Natural killer cell (primary cell): ENCODE measurements around the gene CACNA2D3. TPM values are rescaled to one million over a fixed set of nuclear protein-coding genes. Genes with fewer than 3 reads are reported as not detected.

Experiments
- ATAC-seq, 3 donors: fragments of 150-1000 bp in 2 of 3; fragments of 200-7000 bp in 1 of 3; cut with Tn5 transposase; 1 replicate in 1 of 3; 2 replicates in 2 of 3; pipeline ENCODE4 v1.10.0; 2021; ENCODE audit warnings: mild to moderate bottlenecking in 2 of 3, moderate library complexity in 2 of 3
- DNase-seq, 2 donors: peaks; one replicate each; pipeline versions ENCODE4 v3.0.0 to v3.0.0-alpha.2; 2013 to 2021; ENCODE audit warnings: mixed read lengths in 1 of 2
- H3K27ac ChIP-seq: one replicate; pipeline ENCODE4 v1.5.1; 2013; ENCODE audit warnings: mild to moderate bottlenecking, low read length
- H3K27me3 ChIP-seq: one replicate; pipeline ENCODE4 v1.6.1; 2013; ENCODE audit warnings: low read length; ENCODE audit not compliant: control insufficient read depth, insufficient read depth
- H3K36me3 ChIP-seq: one replicate; pipeline ENCODE4 v1.6.1; 2013; ENCODE audit warnings: low read length; ENCODE audit not compliant: control insufficient read depth, insufficient read depth
- H3K4me1 ChIP-seq: one replicate; pipeline ENCODE4 v1.6.1; 2013; ENCODE audit warnings: low read length; ENCODE audit not compliant: control insufficient read depth, insufficient read depth
- H3K4me3 ChIP-seq: one replicate; pipeline ENCODE4 v1.5.1; 2013; ENCODE audit warnings: low read length
- H3K9me3 ChIP-seq: one replicate; pipeline ENCODE4 v1.6.1; 2013; ENCODE audit warnings: low read length; ENCODE audit not compliant: control insufficient read depth, insufficient read depth
- H3K27ac Mint-ChIP-seq, 2 donors: one replicate each; pipeline ENCODE4 v1.8.0; 2022; ENCODE audit warnings: mild to moderate bottlenecking in 2 of 2, mixed read lengths in 2 of 2, moderate library complexity in 1 of 2
- H3K27me3 Mint-ChIP-seq, 2 donors: one replicate each; pipeline ENCODE4 v1.8.0; 2022; ENCODE audit warnings: low read depth in 2 of 2, mixed read lengths in 2 of 2
- H3K36me3 Mint-ChIP-seq: one replicate; pipeline ENCODE4 v1.8.0; 2022; ENCODE audit warnings: mixed read lengths
- H3K4me1 Mint-ChIP-seq, 2 donors: one replicate each; pipeline ENCODE4 v1.8.0; 2022; ENCODE audit warnings: mixed read lengths in 2 of 2
- H3K4me3 Mint-ChIP-seq: one replicate; pipeline ENCODE4 v1.8.0; 2022; ENCODE audit warnings: mild to moderate bottlenecking, moderate library complexity, mixed read lengths
- H3K9me3 Mint-ChIP-seq, 2 donors: one replicate each; pipeline ENCODE4 v1.8.0; 2022; ENCODE audit warnings: mixed read lengths in 2 of 2
- WGBS: methylation state at CpG from one replicate; pipeline ENCODE4 v1.1.7; 2013; ENCODE audit warnings: missing lambda C conversion rate; ENCODE audit not compliant: insufficient coverage; 5-methylcytosine and 5-hydroxymethylcytosine counted together
- intact Hi-C: fragments of 100-400 bp; cut with micrococcal nuclease; formaldehyde crosslinking; loops from one replicate; pipeline ENCODE4 v1.14.2; 2022
- total RNA-seq, 4 donors: library from RNA; stranded (reverse); fragments of 120-200 nt in 1 of 4; gene quantifications; one replicate each; pipeline versions ENCODE4 v1.2.3 to v1.2.4, GENCODE V29; 2013 to 2022
- TF ChIP-seq, protein P1 (sequence below): fragments of 200-600 bp; IDR thresholded peaks from one replicate; pipeline ENCODE4 v1.8.0; 2022; ENCODE audit warnings: antibody characterized with exemption

The CACNA2D3 gene
- total RNA-seq, 3 donors from 2014 or later (not counting 1 experiment from before 2014, with no cell fraction given), result 0.49 TPM; not detected in 2

DNA sequence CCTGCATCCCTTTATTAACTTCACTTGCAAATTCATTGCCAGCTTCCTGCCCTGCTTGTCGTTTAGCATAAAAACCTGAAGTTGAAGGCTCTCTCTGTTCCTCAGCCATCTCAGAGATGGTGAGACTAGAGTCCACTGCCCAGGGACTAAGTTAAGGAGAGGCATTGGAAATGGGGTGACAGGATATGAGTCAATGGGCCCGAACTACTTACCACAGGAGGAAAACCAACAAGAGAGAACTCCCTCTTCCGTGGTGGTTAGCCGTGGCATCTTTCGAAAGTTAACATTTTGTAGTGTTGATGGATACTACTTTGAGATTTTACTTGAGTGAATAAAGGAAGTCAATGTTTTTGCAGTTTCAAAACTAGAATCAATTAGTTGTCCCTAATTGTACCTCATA lies 740.2 kb downstream of the CACNA2D3 start:
- no peak overlapping the region for H3K4me3 ChIP-seq
- no peaks in the 10 kb centered on the region for H3K4me1 ChIP-seq
- no peaks in the 10 kb centered on the region for H3K36me3 Mint-ChIP-seq
- no peak overlapping the region for H3K27ac Mint-ChIP-seq
- no peak for ATAC-seq
- intact Hi-C loops, result no loop called here
- H3K36me3 ChIP-seq, result no peaks in the 10 kb centered on the region
- H3K27me3 Mint-ChIP-seq, result no peaks in the 10 kb centered on the region
- H3K9me3 Mint-ChIP-seq, result peaks cover 0 to 2% of the 10 kb centered on the region in 2 donors
- no peaks in the 10 kb centered on the region for H3K9me3 ChIP-seq
- H3K4me1 Mint-ChIP-seq, result no peaks in the 10 kb centered on the region
- WGBS, result 13% methylated on average over 5 of the region's 5 CpGs
- H3K4me3 Mint-ChIP-seq, result no peak overlapping the region
- no peak overlapping the region for H3K27ac ChIP-seq
- no peak for DNase-seq
- TF ChIP-seq, protein P1, sequence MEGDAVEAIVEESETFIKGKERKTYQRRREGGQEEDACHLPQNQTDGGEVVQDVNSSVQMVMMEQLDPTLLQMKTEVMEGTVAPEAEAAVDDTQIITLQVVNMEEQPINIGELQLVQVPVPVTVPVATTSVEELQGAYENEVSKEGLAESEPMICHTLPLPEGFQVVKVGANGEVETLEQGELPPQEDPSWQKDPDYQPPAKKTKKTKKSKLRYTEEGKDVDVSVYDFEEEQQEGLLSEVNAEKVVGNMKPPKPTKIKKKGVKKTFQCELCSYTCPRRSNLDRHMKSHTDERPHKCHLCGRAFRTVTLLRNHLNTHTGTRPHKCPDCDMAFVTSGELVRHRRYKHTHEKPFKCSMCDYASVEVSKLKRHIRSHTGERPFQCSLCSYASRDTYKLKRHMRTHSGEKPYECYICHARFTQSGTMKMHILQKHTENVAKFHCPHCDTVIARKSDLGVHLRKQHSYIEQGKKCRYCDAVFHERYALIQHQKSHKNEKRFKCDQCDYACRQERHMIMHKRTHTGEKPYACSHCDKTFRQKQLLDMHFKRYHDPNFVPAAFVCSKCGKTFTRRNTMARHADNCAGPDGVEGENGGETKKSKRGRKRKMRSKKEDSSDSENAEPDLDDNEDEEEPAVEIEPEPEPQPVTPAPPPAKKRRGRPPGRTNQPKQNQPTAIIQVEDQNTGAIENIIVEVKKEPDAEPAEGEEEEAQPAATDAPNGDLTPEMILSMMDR, result no peak
- no peaks in the 10 kb centered on the region for H3K27me3 ChIP-seq

GRCh38 chr3:54863366-54863765 lies 741.0 kb downstream of the CACNA2D3 start:
- H3K4me3 Mint-ChIP-seq, result no peak overlapping the region
- ATAC-seq (no peak), DNase-seq (no peak)
- no peaks in the 10 kb centered on the region for H3K27me3 ChIP-seq
- 39% methylated on average over 6 of the region's 8 CpGs for WGBS
- H3K9me3 ChIP-seq, result no peaks in the 10 kb centered on the region
- H3K27me3 Mint-ChIP-seq, result no peaks in the 10 kb centered on the region
- no peaks in the 10 kb centered on the region for H3K36me3 Mint-ChIP-seq
- H3K9me3 Mint-ChIP-seq, result peaks cover 0 to 2% of the 10 kb centered on the region in 2 donors
- no peaks in the 10 kb centered on the region for H3K36me3 ChIP-seq
- no peaks in the 10 kb centered on the region for H3K4me1 ChIP-seq
- no peak overlapping the region for H3K27ac ChIP-seq
- intact Hi-C loops, result no loop called here
- H3K4me3 ChIP-seq, result no peak overlapping the region
- TF ChIP-seq, protein P1, result no peak
- H3K4me1 Mint-ChIP-seq, result no peaks in the 10 kb centered on the region
- no peak overlapping the region for H3K27ac Mint-ChIP-seq

DNA sequence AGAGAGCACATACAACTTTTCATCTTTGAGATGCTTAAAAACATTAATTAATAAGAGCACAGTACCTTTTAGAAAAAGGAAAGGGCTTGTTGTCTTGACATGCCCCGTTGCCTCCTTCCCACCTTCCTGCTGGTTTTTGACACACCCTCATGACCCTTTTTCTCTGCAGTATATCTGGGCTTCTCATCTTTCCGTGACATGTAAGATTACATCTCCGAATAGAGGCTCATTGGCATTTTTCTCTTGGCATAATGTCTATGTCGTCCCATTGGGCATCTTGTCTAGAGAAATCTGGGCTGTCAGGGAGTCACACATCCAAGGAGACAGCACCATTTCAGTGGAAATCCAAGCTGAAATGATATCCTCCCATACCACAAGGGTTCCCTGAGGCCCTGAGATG lies 741.4 kb downstream of the CACNA2D3 start:
- no peak overlapping the region for H3K27ac Mint-ChIP-seq
- Histone ChIP-seq H3K27me3 (no peaks in the 10 kb centered on the region), H3K4me3 (no peak overlapping the region), H3K4me1 (no peaks in the 10 kb centered on the region), H3K27ac (no peak overlapping the region), H3K36me3 (no peaks in the 10 kb centered on the region), H3K9me3 (no peaks in the 10 kb centered on the region)
- DNase-seq, result no peak
- intact Hi-C loops, result no loop called here
- TF ChIP-seq, protein P1, result no peak
- no peak overlapping the region for H3K4me3 Mint-ChIP-seq
- no peak for ATAC-seq
- H3K36me3 Mint-ChIP-seq, result no peaks in the 10 kb centered on the region
- no peaks in the 10 kb centered on the region for H3K27me3 Mint-ChIP-seq
- H3K9me3 Mint-ChIP-seq, result peaks cover 0 to 2% of the 10 kb centered on the region in 2 donors
- no peaks in the 10 kb centered on the region for H3K4me1 Mint-ChIP-seq
- 77% methylated on average over 4 of the region's 4 CpGs for WGBS

DNA sequence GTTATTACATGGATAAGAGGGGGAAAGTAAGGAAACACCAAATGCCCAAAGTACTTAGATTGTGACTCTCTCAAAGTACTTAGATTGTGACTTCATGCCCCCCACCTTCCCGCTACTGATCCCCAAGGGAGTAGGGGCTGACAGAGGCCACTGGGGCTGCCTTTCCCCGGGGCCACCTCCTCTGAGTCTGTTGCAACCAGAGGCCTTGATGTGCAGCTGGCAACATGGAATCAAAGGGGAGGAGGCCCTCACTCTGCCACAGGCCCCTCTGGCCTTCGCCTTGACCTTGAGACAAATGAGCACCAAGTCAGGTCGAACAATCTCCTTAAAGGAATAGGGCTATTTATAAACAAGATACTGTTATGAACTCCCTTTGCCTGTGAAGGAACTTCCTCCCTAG lies 743.0 kb downstream of the CACNA2D3 start:
- Histone ChIP-seq H3K9me3 (no peaks in the 10 kb centered on the region), H3K27me3 (no peaks in the 10 kb centered on the region), H3K36me3 (no peaks in the 10 kb centered on the region), H3K4me3 (no peak overlapping the region), H3K4me1 (no peaks in the 10 kb centered on the region), H3K27ac (no peak overlapping the region)
- ATAC-seq (no peak), DNase-seq (no peak)
- Mint-ChIP-seq H3K36me3 (no peaks in the 10 kb centered on the region), H3K4me1 (no peaks in the 10 kb centered on the region), H3K9me3 (peaks cover 0 to 2% of the 10 kb centered on the region in 2 donors), H3K4me3 (no peak overlapping the region), H3K27me3 (no peaks in the 10 kb centered on the region), H3K27ac (no peak overlapping the region)
- TF ChIP-seq, protein P1, result no peak
- intact Hi-C loops, result no loop called here
- 84% methylated on average over 4 of the region's 4 CpGs for WGBS
